ENCODE data around the gene JARID2.

The JARID2 gene

DNA sequence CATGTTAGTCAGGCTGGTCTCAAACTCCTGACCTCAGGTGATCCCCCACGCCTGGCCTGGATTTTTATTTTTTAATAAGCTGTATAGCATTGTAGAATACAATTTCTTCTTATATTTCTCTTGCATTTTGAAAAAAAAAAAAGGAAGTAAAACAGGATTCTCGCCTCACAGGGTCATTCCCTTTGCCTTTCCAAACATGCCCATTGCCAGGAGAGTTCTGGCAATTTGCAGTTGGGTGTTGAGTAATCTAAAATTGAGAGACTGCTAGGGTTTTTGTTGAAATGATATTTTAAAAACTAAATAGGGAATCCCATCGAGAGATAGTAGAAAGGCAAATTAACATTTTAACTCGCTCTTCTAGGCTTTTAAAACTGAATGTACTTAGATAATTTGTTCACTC is 196.1 kb downstream of the JARID2 start:
- Histone ChIP-seq H3K4me3 (ENCODE audit: insufficient read depth, low read length, poor library complexity, severe bottlenecking) (no peak overlapping the region), H3K9ac (ENCODE audit: low read length) (no peak overlapping the region), H3K79me2 (ENCODE audit: insufficient read depth, low read length) (no peaks in the 10 kb centered on the region), H3K27me3 (ENCODE audit: low read length) (no peaks in the 10 kb centered on the region), H3K4me2 (ENCODE audit: low read depth, low read length, poor library complexity, severe bottlenecking) (no peak overlapping the region), H3K36me3 (ENCODE audit: low read length) (no peaks in the 10 kb centered on the region), H3K9me3 (ENCODE audit: insufficient read depth, low read length) (no peaks in the 10 kb centered on the region), H4K20me1 (ENCODE audit: low read depth, low read length) (no peaks in the 10 kb centered on the region), H3K9me2 (replicated peaks; ENCODE audit: insufficient read depth, low read length) (no peaks in the 10 kb centered on the region), H2AFZ (ENCODE audit: low read depth, low read length, severe bottlenecking) (no peak overlapping the region), H3K27ac (ENCODE audit: low read depth, low read length) (no peak overlapping the region), H3F3A (ENCODE audit: insufficient read depth) (no peaks in the 10 kb centered on the region)
- TF ChIP-seq EZH2phosphoT487 (conservative IDR thresholded peaks at IDR 0.05; ENCODE audit: low read length) (no peak), CTCF (IDR thresholded peaks at IDR 0.05; ENCODE audit: insufficient read depth, low read length, poor library complexity, severe bottlenecking) (no peak)

DNA sequence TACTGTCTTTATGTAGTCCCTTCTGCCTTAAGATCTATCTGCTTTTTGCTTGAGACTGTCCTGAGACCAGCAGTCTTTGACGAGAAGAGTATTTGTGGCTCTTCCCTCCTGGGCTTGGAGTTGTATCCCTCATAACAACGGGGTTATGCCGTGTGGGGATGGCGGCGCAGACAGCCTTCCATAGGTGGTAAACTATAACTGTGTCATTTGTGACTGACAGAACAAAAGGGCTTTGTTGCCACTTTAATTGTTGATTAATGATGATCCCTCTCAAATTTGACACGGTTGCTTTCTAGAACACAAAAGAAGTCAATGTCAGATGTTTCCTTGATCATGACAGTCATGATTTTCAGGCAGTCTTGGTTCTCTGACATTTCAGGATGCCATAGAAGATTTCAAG is 196.6 kb downstream of the JARID2 start:
- Histone ChIP-seq H3K9me2 (replicated peaks; ENCODE audit: insufficient read depth, low read length) (no peaks in the 10 kb centered on the region), H3K79me2 (ENCODE audit: insufficient read depth, low read length) (no peaks in the 10 kb centered on the region), H3K4me2 (ENCODE audit: low read depth, low read length, poor library complexity, severe bottlenecking) (no peak overlapping the region), H3F3A (ENCODE audit: insufficient read depth) (no peaks in the 10 kb centered on the region), H3K36me3 (ENCODE audit: low read length) (no peaks in the 10 kb centered on the region), H3K9ac (ENCODE audit: low read length) (no peak overlapping the region), H3K27ac (ENCODE audit: low read depth, low read length) (no peak overlapping the region), H2AFZ (ENCODE audit: low read depth, low read length, severe bottlenecking) (no peak overlapping the region), H3K9me3 (ENCODE audit: insufficient read depth, low read length) (no peaks in the 10 kb centered on the region), H3K4me3 (ENCODE audit: insufficient read depth, low read length, poor library complexity, severe bottlenecking) (no peak overlapping the region), H4K20me1 (ENCODE audit: low read depth, low read length) (no peaks in the 10 kb centered on the region), H3K27me3 (ENCODE audit: low read length) (no peaks in the 10 kb centered on the region)
- TF ChIP-seq CTCF (IDR thresholded peaks at IDR 0.05; ENCODE audit: insufficient read depth, low read length, poor library complexity, severe bottlenecking) = no peak
- TF ChIP-seq EZH2phosphoT487 (conservative IDR thresholded peaks at IDR 0.05; ENCODE audit: low read length) = no peak

DNA sequence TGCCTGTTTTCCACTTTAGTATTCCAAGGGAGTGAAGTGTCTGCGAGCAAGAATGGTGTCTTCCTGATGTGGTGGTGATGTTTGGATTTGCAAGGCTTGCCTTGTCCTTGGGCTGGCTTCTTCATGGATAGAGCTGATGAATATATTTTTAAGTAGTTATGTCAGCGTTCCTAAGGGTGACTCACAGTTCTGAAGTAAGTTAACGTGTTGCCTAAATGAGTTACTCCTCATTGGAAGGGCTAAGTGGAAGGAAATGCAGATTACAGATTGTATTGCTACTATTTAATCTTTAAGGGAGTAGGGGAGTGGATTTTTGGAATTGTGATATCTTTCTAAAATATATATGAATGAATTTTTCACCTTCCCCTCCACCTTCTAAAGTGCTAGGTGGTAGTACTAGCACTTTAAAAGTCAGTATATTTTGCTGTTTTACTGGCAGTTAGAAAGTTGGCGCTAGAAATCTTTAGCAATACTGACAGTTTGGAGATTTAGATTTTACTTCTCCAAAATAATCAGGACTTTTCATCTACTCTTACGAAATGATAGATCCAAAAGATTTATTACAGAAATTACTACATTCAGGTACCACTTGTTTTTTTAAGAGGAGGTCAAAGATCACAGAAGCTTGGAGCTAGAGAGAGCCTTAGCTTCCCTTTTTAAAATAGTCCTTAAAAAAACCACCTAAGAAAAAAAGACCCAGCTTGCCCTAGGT is 197.4 kb downstream of the JARID2 start:
- Histone ChIP-seq H3K9me2 (replicated peaks; ENCODE audit: insufficient read depth, low read length) (no peaks in the 10 kb centered on the region), H3K4me3 (ENCODE audit: insufficient read depth, low read length, poor library complexity, severe bottlenecking) (no peak overlapping the region), H3K36me3 (ENCODE audit: low read length) (no peaks in the 10 kb centered on the region), H4K20me1 (ENCODE audit: low read depth, low read length) (no peaks in the 10 kb centered on the region), H2AFZ (ENCODE audit: low read depth, low read length, severe bottlenecking) (no peak overlapping the region), H3K27ac (ENCODE audit: low read depth, low read length) (no peak overlapping the region), H3K9me3 (ENCODE audit: insufficient read depth, low read length) (no peaks in the 10 kb centered on the region), H3K79me2 (ENCODE audit: insufficient read depth, low read length) (no peaks in the 10 kb centered on the region), H3F3A (ENCODE audit: insufficient read depth) (no peaks in the 10 kb centered on the region), H3K9ac (ENCODE audit: low read length) (no peak overlapping the region), H3K27me3 (ENCODE audit: low read length) (no peaks in the 10 kb centered on the region), H3K4me2 (ENCODE audit: low read depth, low read length, poor library complexity, severe bottlenecking) (no peak overlapping the region)
- TF ChIP-seq EZH2phosphoT487 (conservative IDR thresholded peaks at IDR 0.05; ENCODE audit: low read length) (no peak), CTCF (IDR thresholded peaks at IDR 0.05; ENCODE audit: insufficient read depth, low read length, poor library complexity, severe bottlenecking) (no peak)

Data from SU-DHL-6 (cell line).